ENCODE data around the gene PLEKHN1.

DNA sequence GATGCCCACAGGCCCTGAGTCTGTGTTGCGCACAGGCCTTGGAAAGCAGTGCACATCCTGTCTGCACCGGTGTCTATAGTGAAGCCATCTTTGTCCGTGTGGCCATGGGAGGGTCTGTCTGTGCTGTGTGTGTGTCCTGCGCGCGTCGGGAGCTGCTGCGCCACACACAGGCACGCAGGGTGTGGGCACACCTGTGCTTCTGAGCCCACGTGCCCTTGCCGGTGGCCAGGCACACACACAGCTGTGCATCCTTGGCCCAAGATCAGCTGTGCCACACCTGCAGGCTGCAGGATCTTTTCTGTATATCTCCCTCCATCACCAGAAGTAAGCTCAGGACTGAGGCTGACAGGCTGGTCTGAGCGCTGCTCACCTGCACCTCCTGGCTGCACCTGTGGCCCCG is 45.8 kb upstream of the PLEKHN1 start:
- TF ChIP-seq, protein P1, sequence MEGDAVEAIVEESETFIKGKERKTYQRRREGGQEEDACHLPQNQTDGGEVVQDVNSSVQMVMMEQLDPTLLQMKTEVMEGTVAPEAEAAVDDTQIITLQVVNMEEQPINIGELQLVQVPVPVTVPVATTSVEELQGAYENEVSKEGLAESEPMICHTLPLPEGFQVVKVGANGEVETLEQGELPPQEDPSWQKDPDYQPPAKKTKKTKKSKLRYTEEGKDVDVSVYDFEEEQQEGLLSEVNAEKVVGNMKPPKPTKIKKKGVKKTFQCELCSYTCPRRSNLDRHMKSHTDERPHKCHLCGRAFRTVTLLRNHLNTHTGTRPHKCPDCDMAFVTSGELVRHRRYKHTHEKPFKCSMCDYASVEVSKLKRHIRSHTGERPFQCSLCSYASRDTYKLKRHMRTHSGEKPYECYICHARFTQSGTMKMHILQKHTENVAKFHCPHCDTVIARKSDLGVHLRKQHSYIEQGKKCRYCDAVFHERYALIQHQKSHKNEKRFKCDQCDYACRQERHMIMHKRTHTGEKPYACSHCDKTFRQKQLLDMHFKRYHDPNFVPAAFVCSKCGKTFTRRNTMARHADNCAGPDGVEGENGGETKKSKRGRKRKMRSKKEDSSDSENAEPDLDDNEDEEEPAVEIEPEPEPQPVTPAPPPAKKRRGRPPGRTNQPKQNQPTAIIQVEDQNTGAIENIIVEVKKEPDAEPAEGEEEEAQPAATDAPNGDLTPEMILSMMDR (IDR thresholded peaks at IDR 0.05): no peak
- TF ChIP-seq POLR2A (IDR thresholded peaks at IDR 0.05): no peak

Data from right lobe of liver (tissue), 4 donors.